ENCODE results near the gene CDH23. TPM values are rescaled to one million over a fixed set of nuclear protein-coding genes. Genes with fewer than 3 reads are reported as not detected.

Gene CDH23
- total and polyA plus RNA-seq, 2 donors (not counting 1 experiment from before 2014, with no cell fraction given), result 0.01 to 0.17 TPM

DNA sequence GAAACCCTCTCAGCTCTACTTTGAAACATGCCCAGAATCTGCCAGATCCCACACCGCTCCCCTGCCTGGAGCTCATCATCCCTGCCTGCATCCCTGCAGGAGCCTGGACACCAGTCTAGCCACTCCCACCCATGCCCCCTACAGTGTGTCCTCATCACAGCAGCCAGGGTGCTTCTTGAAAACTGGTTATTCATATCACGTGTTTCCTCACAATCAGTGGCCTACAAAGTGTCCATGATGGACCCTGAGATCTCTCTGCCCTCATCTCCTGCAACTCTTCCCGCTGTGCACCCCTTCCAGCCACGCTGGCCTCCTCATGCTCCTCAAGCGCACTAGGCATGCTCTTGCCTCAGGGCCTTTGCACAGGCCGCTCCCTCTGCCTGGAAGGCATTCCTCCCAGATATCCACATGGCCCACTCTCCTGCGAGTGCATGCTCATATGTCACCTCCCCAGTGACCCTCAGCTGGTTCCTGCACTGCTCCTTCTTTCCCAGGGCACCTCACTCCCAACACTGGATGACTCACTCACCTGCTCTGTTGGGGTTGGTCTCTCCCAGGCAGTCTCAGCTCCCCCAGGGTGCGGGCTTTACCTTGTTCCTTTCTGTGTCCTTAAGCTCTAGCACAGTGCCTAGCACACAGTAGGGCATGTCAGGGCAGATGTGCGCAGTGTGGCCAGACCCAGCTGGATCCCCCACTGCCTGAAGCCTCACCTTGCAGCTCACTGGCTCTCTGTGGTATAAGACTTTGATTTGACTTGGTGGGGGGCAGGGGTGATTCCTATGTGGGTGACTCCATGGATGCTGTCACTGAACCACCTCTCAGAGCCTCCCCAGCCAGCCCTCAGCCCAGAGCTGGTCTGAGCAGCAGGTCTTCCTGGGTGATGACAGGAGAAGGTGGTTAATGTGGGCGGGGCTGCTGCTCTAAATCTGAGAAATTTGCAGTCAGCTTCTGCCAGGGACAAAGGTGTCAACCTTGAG is 37.3 kb downstream of the CDH23 start:
- Histone ChIP-seq H3K9me3 (ENCODE audit: control insufficient read depth, insufficient read depth, low read depth, low read length) (no peaks in the 10 kb centered on the region), H4K20me1 (ENCODE audit: control insufficient read depth, extremely low read depth, insufficient read depth, low read length) (no peaks in the 10 kb centered on the region), H3K4me1 (ENCODE audit: control insufficient read depth, extremely low read depth, insufficient read depth, low read length) (no peaks in the 10 kb centered on the region), H3K4me2 (ENCODE audit: extremely low read depth, insufficient read depth, low read length) (no peak overlapping the region), H3K27ac (ENCODE audit: insufficient read depth, low read length) (no peak overlapping the region), H3K79me2 (ENCODE audit: control insufficient read depth, insufficient read depth, low read length) (no peaks in the 10 kb centered on the region), H3K9ac (ENCODE audit: insufficient read depth, low read length) (no peak overlapping the region), H3K36me3 (ENCODE audit: control insufficient read depth, insufficient read depth, low read length) (no peaks in the 10 kb centered on the region), H2AFZ (ENCODE audit: low read length) (no peak overlapping the region), H3K27me3 (ENCODE audit: control insufficient read depth, insufficient read depth, low read length) (no peaks in the 10 kb centered on the region), H3K4me3 (replicated peaks in 1 of 4; ENCODE audit: control extremely low read depth in 1 of 4, insufficient read depth in 1 of 4, low read depth in 3 of 4, low read length in 4 of 4) (no peak overlapping the region)
- no peak for TF ChIP-seq EZH2 (IDR thresholded peaks at IDR 0.05; ENCODE audit: low read length, missing control alignments)
- DNase-seq (ENCODE audit: low read depth in 2 of 2), result no peak

DNA sequence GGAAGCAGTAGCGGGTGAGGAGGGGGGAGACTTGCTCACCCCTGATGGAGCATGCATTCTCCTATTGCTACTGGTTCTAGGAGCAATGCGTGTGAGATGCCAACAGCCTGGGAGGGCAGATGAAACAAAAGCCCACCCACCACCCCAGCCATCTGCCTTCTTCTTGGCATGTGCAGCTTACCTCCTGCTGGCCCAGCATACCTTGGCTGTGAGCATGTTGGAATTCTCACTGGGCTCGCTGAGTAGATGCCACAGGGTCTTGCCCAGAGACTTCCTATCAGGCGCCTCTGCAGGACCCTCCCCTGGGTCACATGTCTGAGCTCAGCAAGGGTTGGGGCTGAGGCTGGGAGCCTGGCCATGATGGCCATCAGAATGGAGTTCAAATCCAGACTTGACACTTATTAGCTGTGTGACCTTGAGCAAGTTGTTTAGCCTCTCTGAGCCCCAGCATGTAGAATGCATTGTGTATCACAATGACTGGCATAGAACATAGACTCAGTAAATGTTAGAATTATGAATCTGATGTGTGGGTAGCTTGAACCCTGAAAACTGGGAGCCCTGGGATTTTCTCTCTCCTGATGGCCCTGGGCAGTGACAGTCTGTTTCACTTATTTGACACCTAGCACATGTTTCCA is 38.2 kb downstream of the CDH23 start:
- TF ChIP-seq, protein P1, sequence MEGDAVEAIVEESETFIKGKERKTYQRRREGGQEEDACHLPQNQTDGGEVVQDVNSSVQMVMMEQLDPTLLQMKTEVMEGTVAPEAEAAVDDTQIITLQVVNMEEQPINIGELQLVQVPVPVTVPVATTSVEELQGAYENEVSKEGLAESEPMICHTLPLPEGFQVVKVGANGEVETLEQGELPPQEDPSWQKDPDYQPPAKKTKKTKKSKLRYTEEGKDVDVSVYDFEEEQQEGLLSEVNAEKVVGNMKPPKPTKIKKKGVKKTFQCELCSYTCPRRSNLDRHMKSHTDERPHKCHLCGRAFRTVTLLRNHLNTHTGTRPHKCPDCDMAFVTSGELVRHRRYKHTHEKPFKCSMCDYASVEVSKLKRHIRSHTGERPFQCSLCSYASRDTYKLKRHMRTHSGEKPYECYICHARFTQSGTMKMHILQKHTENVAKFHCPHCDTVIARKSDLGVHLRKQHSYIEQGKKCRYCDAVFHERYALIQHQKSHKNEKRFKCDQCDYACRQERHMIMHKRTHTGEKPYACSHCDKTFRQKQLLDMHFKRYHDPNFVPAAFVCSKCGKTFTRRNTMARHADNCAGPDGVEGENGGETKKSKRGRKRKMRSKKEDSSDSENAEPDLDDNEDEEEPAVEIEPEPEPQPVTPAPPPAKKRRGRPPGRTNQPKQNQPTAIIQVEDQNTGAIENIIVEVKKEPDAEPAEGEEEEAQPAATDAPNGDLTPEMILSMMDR (conservative IDR thresholded peaks at IDR 0.05 in 1 of 2, IDR thresholded peaks at IDR 0.05 in 1 of 2; ENCODE audit: low read depth in 1 of 2, low read length in 2 of 2), result no peak
- no peak for TF ChIP-seq EZH2 (IDR thresholded peaks at IDR 0.05; ENCODE audit: low read length, missing control alignments)
- Histone ChIP-seq H3K4me3 (replicated peaks in 1 of 4; ENCODE audit: control extremely low read depth in 1 of 4, insufficient read depth in 1 of 4, low read depth in 3 of 4, low read length in 4 of 4) (no peak overlapping the region), H2AFZ (ENCODE audit: low read length) (no peak overlapping the region), H3K27me3 (ENCODE audit: control insufficient read depth, insufficient read depth, low read length) (no peaks in the 10 kb centered on the region), H4K20me1 (ENCODE audit: control insufficient read depth, extremely low read depth, insufficient read depth, low read length) (no peaks in the 10 kb centered on the region), H3K4me1 (ENCODE audit: control insufficient read depth, extremely low read depth, insufficient read depth, low read length) (no peaks in the 10 kb centered on the region), H3K79me2 (ENCODE audit: control insufficient read depth, insufficient read depth, low read length) (no peaks in the 10 kb centered on the region), H3K27ac (ENCODE audit: insufficient read depth, low read length) (no peak overlapping the region), H3K4me2 (ENCODE audit: extremely low read depth, insufficient read depth, low read length) (no peak overlapping the region), H3K36me3 (ENCODE audit: control insufficient read depth, insufficient read depth, low read length) (no peaks in the 10 kb centered on the region), H3K9me3 (ENCODE audit: control insufficient read depth, insufficient read depth, low read depth, low read length) (no peaks in the 10 kb centered on the region), H3K9ac (ENCODE audit: insufficient read depth, low read length) (no peak overlapping the region)
- DNase-seq (ENCODE audit: low read depth in 2 of 2), result no peak

DNA sequence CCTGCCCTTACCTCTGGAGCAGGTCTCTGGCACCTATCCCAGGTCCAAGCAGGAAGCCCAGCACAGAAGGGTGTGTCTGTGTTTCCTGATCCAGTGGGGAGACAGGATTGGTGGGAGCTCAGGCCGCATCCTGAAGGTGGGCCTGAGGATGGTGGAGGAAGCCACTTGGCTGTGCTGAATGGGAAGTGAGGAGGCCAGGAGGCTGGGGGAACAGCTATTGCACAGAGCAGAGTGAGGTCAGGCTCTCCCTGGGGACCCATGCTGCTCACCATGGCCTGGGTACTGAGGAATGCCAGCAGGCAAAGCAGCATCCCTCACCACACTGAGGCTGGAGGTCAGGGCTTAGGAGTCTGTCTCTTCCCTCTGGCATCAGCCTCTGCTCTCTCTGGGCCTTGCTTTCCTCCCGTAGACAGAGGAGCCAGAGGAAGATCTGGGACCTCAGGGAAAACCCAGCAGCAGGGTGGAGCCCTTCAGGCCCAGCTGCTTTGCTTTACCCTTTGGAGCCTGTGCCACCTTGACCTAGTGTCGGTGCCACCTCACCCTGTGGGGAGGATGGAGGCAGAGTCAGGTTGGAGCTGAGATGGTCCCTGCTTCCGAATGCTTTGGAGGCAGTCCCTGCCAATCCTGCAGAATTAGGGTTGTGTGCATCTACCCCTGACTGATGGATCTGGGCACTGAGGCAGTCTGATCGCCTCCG is 39.0 kb downstream of the CDH23 start:
- H3K79me2 ChIP-seq (ENCODE audit: control insufficient read depth, insufficient read depth, low read length), result no peaks in the 10 kb centered on the region
- no peaks in the 10 kb centered on the region for H4K20me1 ChIP-seq (ENCODE audit: control insufficient read depth, extremely low read depth, insufficient read depth, low read length)
- no peak for TF ChIP-seq EZH2 (IDR thresholded peaks at IDR 0.05; ENCODE audit: low read length, missing control alignments)
- TF ChIP-seq, protein P1 (conservative IDR thresholded peaks at IDR 0.05 in 1 of 2, IDR thresholded peaks at IDR 0.05 in 1 of 2; ENCODE audit: low read depth in 1 of 2, low read length in 2 of 2), result no peak
- no peak overlapping the region for H2AFZ ChIP-seq (ENCODE audit: low read length)
- no peaks in the 10 kb centered on the region for H3K36me3 ChIP-seq (ENCODE audit: control insufficient read depth, insufficient read depth, low read length)
- no peak overlapping the region for H3K27ac ChIP-seq (ENCODE audit: insufficient read depth, low read length)
- H3K9ac ChIP-seq (ENCODE audit: insufficient read depth, low read length), result no peak overlapping the region
- H3K27me3 ChIP-seq (ENCODE audit: control insufficient read depth, insufficient read depth, low read length), result no peaks in the 10 kb centered on the region
- no peaks in the 10 kb centered on the region for H3K4me1 ChIP-seq (ENCODE audit: control insufficient read depth, extremely low read depth, insufficient read depth, low read length)
- H3K4me3 ChIP-seq (replicated peaks in 1 of 4; ENCODE audit: control extremely low read depth in 1 of 4, insufficient read depth in 1 of 4, low read depth in 3 of 4, low read length in 4 of 4), result no peak overlapping the region
- H3K4me2 ChIP-seq (ENCODE audit: extremely low read depth, insufficient read depth, low read length), result no peak overlapping the region
- DNase-seq (ENCODE audit: low read depth in 2 of 2), result no peak
- no peaks in the 10 kb centered on the region for H3K9me3 ChIP-seq (ENCODE audit: control insufficient read depth, insufficient read depth, low read depth, low read length)

All from fibroblast of lung (primary cell).